CD14-positive monocyte (primary cell): ENCODE results near the gene DMRTC2. TPM values are rescaled to one million over a fixed set of nuclear protein-coding genes. Genes with fewer than 3 reads are reported as not detected.

Source experiments
- DNase-seq, 3 donors: peaks; one replicate each; pipeline ENCODE4 v3.0.0-alpha.2; 2011 to 2022
- H2AFZ ChIP-seq: 2 replicates; pipeline ENCODE4 v1.6.0; 2012; ENCODE audit warnings: mild to moderate bottlenecking, low read depth, low read length, inconsistent platforms; ENCODE audit not compliant: insufficient read depth, poor library complexity, severe bottlenecking
- H3K27ac ChIP-seq, 2 donors: 1 replicate in 1 of 2; 2 replicates in 1 of 2; pipeline ENCODE4 v1.5.1; 2012 to 2013; ENCODE audit warnings: low read length in 2 of 2, control low read depth in 1 of 2, inconsistent platforms in 1 of 2, low read depth in 1 of 2, mild to moderate bottlenecking in 1 of 2
- H3K27me3 ChIP-seq, 2 donors: one replicate each; pipeline versions ENCODE4 v1.6.0 to v1.6.1; 2011 to 2013; ENCODE audit warnings: low read length in 2 of 2; ENCODE audit not compliant: control insufficient read depth in 2 of 2, insufficient read depth in 2 of 2
- H3K36me3 ChIP-seq, 2 donors: replicated peaks in 1 of 2; 1 replicate in 1 of 2; 2 replicates in 1 of 2; pipeline versions ENCODE4 v1.5.1 to v1.6.1; 2012 to 2013; ENCODE audit warnings: low read length in 2 of 2, control low read depth in 1 of 2, inconsistent platforms in 1 of 2, mild to moderate bottlenecking in 1 of 2; ENCODE audit not compliant: insufficient read depth in 2 of 2, control insufficient read depth in 1 of 2
- H3K4me1 ChIP-seq, 2 donors: 1 replicate in 1 of 2; 2 replicates in 1 of 2; pipeline versions ENCODE4 v1.5.1 to v1.6.1; 2012 to 2013; ENCODE audit warnings: low read length in 2 of 2, control low read depth in 1 of 2, inconsistent platforms in 1 of 2, mild to moderate bottlenecking in 1 of 2, moderate library complexity in 1 of 2; ENCODE audit not compliant: insufficient read depth in 2 of 2, control insufficient read depth in 1 of 2
- H3K4me2 ChIP-seq: replicated peaks from 2 replicates; pipeline ENCODE3; 2012; ENCODE audit warnings: low read length, moderate library complexity, mild to moderate bottlenecking; ENCODE audit not compliant: poor library complexity, severe bottlenecking; ENCODE audit errors: extremely low read depth
- H3K4me3 ChIP-seq, 3 experiments: fragments of 200-600 bp in 1 of 3; sonication (generic) in 1 of 3; replicated peaks in 1 of 3; 1 replicate in 2 of 3; 2 replicates in 1 of 3; pipeline ENCODE4 v1.5.1; 2011 to 2013; ENCODE audit warnings: low read length in 3 of 3, mild to moderate bottlenecking in 3 of 3, control low read depth in 2 of 3, low read depth in 2 of 3, inconsistent platforms in 1 of 3, moderate library complexity in 1 of 3
- H3K79me2 ChIP-seq: 2 replicates; pipeline ENCODE4 v1.6.0; 2012; ENCODE audit warnings: mild to moderate bottlenecking, control low read depth, inconsistent platforms, low read length, moderate library complexity; ENCODE audit not compliant: insufficient read depth
- H3K9ac ChIP-seq: 2 replicates; pipeline ENCODE4 v1.6.0; 2017; ENCODE audit warnings: low read length, mild to moderate bottlenecking; ENCODE audit not compliant: insufficient read depth, poor library complexity, severe bottlenecking
- H3K9me3 ChIP-seq, 2 donors: replicated peaks in 1 of 2; 1 replicate in 1 of 2; 2 replicates in 1 of 2; pipeline versions ENCODE4 v1.5.1 to v1.6.1; 2012 to 2013; ENCODE audit warnings: low read length in 2 of 2, control low read depth in 1 of 2; ENCODE audit not compliant: control insufficient read depth in 1 of 2, insufficient read depth in 1 of 2
- H4K20me1 ChIP-seq: 2 replicates; pipeline ENCODE4 v1.6.0; 2012; ENCODE audit warnings: mild to moderate bottlenecking, low read length, control low read depth, moderate library complexity; ENCODE audit not compliant: insufficient read depth
- H3K27ac Mint-ChIP-seq, 7 donors: one replicate each; pipeline ENCODE4 v1.8.0; 2020; ENCODE audit warnings: mild to moderate bottlenecking in 7 of 7, mixed read lengths in 7 of 7, moderate library complexity in 6 of 7, inconsistent platforms in 2 of 7
- H3K27me3 Mint-ChIP-seq, 3 donors: one replicate each; pipeline ENCODE4 v1.8.0; 2021 to 2022; ENCODE audit warnings: low read depth in 3 of 3, mild to moderate bottlenecking in 3 of 3, mixed read lengths in 3 of 3, moderate library complexity in 3 of 3, inconsistent platforms in 1 of 3
- H3K36me3 Mint-ChIP-seq, 2 donors: one replicate each; pipeline ENCODE4 v1.8.0; 2020; ENCODE audit warnings: mixed read lengths in 2 of 2, inconsistent platforms in 1 of 2, mild to moderate bottlenecking in 1 of 2
- H3K4me1 Mint-ChIP-seq: one replicate; pipeline ENCODE4 v1.8.0; 2020; ENCODE audit warnings: mild to moderate bottlenecking, mixed read lengths
- H3K4me3 Mint-ChIP-seq, 2 donors: one replicate each; pipeline ENCODE4 v1.8.0; 2020; ENCODE audit warnings: mild to moderate bottlenecking in 2 of 2, mixed read lengths in 2 of 2, moderate library complexity in 1 of 2
- H3K9me3 Mint-ChIP-seq, 7 donors: one replicate each; pipeline ENCODE4 v1.8.0; 2020 to 2022; ENCODE audit warnings: mixed read lengths in 7 of 7, mild to moderate bottlenecking in 6 of 7, moderate library complexity in 6 of 7, inconsistent platforms in 2 of 7
- CTCF ChIP-seq: fragments of 200-600 bp; IDR thresholded peaks from one replicate; pipeline ENCODE4 v1.8.0; 2022; ENCODE audit warnings: antibody characterized with exemption, mild to moderate bottlenecking
- WGBS: methylation state at CpG from one replicate; pipeline ENCODE4 v1.1.5; 2013; ENCODE audit warnings: missing lambda C conversion rate; ENCODE audit not compliant: insufficient coverage; 5-methylcytosine and 5-hydroxymethylcytosine counted together
- intact Hi-C, 2 donors: fragments of 100-400 bp; cut with micrococcal nuclease; formaldehyde crosslinking; loops; one replicate each; pipeline versions ENCODE4 v1.15.0 to v1.15.1; 2023
- polyA plus RNA-seq, 3 donors: library from polyadenylated mRNA; depleted of rRNA in 1 of 3; unstranded in 2 of 3; stranded (reverse) in 1 of 3; fragments of 300-500 nt in 2 of 3; fragments of >200 nt in 1 of 3; fragmentation: Illumina TruSeq in 2 of 3; gene quantifications; 1 replicate in 2 of 3; 2 replicates in 1 of 3; pipeline ENCODE4 v1.2.3, GENCODE V29; 2012 to 2021

Gene DMRTC2
- polyA plus RNA-seq, 3 donors, result not detected

DNA sequence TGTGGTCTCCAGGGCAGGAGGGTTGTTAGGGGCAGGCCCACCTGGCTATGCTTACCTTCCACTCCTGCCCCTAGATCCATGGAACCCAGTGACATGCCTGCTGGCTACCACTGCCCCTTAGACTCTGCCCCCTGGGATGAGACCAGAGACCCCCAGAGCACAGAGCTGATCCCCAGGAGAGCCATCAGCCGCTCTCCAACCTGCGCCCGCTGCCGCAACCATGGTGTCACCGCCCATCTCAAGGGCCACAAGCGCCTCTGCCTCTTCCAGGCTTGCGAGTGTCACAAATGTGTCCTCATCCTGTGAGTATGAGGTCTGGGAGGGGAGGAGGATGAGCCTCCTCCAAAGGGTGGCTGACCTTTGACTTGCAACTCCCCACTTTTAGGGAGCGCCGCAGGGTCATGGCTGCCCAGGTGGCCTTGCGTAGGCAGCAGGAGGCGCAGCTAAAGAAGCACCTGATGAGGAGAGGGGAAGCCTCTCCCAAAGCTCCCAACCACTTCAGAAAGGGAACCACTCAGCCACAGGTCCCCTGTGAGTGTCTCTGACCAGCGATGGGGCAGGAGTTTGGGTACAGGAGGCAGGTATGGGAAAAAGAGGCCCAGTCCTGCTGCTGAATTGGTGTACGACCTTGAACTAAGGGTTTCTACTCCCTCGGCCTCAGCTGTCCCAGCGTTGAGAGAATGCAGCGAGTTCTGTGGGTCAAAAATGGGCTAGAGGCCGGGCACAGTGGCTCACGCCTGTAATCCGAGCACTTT lies 2.7 kb downstream of the DMRTC2 start:
- Mint-ChIP-seq H3K27ac (no peak overlapping the region), H3K4me3 (peak overlapping the region in 1 of 2 donors; percentile 24), H3K36me3 (no peaks in the 10 kb centered on the region), H3K27me3 (peaks cover 7 to 15% (median 13%) of the 10 kb centered on the region in 3 donors), H3K9me3 (peaks cover 0 to 10% (median 5%) of the 10 kb centered on the region in 7 donors), H3K4me1 (no peaks in the 10 kb centered on the region)
- Histone ChIP-seq H3K27ac (no peak overlapping the region), H4K20me1 (no peaks in the 10 kb centered on the region), H3K9ac (no peak overlapping the region), H3K79me2 (no peaks in the 10 kb centered on the region), H3K9me3 (no peaks in the 10 kb centered on the region), H3K4me2 (no peak overlapping the region), H3K4me3 (no peak overlapping the region), H3K4me1 (no peaks in the 10 kb centered on the region), H3K36me3 (no peaks in the 10 kb centered on the region), H2AFZ (no peak overlapping the region), H3K27me3 (peaks cover 2 to 7% of the 10 kb centered on the region in 2 donors)
- no peak for DNase-seq
- 93% methylated on average over 12 of the region's 19 CpGs for WGBS
- no peak for TF ChIP-seq CTCF
- intact Hi-C loops, result no loop called here

- H3K27ac ChIP-seq, result no peak overlapping the region
- H3K27me3 ChIP-seq, result peaks cover 2 to 7% of the 10 kb centered on the region in 2 donors
- DNase-seq, result no peak
- Mint-ChIP-seq H3K36me3 (no peaks in the 10 kb centered on the region), H3K4me1 (peaks cover 2% of the 10 kb centered on the region), H3K4me3 (no peak overlapping the region), H3K9me3 (peaks cover 0 to 10% (median 5%) of the 10 kb centered on the region in 7 donors), H3K27me3 (peaks cover 7 to 15% (median 13%) of the 10 kb centered on the region in 3 donors), H3K27ac (peak overlapping the region in 2 of 7 donors; percentile 6 to 29)
- H3K36me3 ChIP-seq, result no peaks in the 10 kb centered on the region
- no peak overlapping the region for H2AFZ ChIP-seq
- 100% methylated on average over 4 of the region's 6 CpGs for WGBS
- no peak for TF ChIP-seq CTCF
- no peak overlapping the region for H3K4me3 ChIP-seq
- H3K9me3 ChIP-seq, result no peaks in the 10 kb centered on the region
- no peak overlapping the region for H3K9ac ChIP-seq
- H3K79me2 ChIP-seq, result no peaks in the 10 kb centered on the region
- no peaks in the 10 kb centered on the region for H4K20me1 ChIP-seq
- H3K4me2 ChIP-seq, result no peak overlapping the region
- peaks cover 0 to 2% of the 10 kb centered on the region in 2 donors for H3K4me1 ChIP-seq
- intact Hi-C loops, result no loop called here
Measured at GRCh38 chr19:41848666-41849065, 3.8 kb downstream of the DMRTC2 start.
